Retinal pigment epithelial cell (primary cell): ENCODE measurements around the gene MAD1L1.

Experiments used
- DNase-seq: peaks from one replicate; pipeline ENCODE4 v3.0.0-alpha.2; 2010; ENCODE audit warnings: low read depth
- H3K4me3 ChIP-seq: 2 replicates; pipeline ENCODE4 v1.5.1; 2011; ENCODE audit warnings: mild to moderate bottlenecking, low read length, control low read depth, moderate library complexity
- TF ChIP-seq, protein P1 (sequence below): conservative IDR thresholded peaks from 2 replicates; pipeline ENCODE4 v1.5.1; 2011; ENCODE audit warnings: low read depth, low read length, control low read depth, inconsistent platforms

Gene MAD1L1

DNA sequence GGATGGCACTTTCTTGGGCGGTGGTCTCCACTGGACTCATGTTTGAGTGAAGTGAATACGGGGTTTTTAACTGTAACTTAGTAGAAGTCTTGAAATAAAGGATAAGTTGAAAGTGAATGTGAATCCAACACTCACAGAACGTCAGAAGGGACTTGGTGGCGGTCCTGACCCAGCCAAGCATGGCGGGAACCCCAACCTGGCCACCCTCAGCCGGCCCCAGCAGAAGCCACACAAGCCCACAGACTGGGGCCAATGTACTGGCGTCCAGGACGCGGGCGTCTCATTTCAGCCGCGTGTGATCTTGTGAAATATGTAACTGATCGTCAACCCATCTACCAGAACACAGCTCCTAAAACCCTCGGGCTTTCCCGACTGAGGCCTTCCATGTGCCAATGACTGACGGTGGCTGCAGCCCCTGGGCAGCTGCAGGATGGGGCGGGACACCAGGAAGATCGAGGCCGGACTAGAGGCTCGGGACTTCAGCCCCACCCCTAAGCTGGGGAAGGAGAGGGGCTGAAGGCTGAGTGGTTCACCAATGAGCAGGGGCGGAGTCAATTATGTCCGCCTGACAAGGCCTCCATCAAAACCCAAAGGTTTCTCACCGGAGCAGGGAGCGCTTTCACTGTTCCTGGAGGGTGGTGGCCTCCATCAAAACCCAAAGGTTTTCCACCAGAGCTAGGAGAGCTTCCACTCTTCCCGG, 161.5 kb downstream of the MAD1L1 start:
- TF ChIP-seq, protein P1, sequence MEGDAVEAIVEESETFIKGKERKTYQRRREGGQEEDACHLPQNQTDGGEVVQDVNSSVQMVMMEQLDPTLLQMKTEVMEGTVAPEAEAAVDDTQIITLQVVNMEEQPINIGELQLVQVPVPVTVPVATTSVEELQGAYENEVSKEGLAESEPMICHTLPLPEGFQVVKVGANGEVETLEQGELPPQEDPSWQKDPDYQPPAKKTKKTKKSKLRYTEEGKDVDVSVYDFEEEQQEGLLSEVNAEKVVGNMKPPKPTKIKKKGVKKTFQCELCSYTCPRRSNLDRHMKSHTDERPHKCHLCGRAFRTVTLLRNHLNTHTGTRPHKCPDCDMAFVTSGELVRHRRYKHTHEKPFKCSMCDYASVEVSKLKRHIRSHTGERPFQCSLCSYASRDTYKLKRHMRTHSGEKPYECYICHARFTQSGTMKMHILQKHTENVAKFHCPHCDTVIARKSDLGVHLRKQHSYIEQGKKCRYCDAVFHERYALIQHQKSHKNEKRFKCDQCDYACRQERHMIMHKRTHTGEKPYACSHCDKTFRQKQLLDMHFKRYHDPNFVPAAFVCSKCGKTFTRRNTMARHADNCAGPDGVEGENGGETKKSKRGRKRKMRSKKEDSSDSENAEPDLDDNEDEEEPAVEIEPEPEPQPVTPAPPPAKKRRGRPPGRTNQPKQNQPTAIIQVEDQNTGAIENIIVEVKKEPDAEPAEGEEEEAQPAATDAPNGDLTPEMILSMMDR: no peak
- no peak overlapping the region for H3K4me3 ChIP-seq
- DNase-seq: no peak

DNA sequence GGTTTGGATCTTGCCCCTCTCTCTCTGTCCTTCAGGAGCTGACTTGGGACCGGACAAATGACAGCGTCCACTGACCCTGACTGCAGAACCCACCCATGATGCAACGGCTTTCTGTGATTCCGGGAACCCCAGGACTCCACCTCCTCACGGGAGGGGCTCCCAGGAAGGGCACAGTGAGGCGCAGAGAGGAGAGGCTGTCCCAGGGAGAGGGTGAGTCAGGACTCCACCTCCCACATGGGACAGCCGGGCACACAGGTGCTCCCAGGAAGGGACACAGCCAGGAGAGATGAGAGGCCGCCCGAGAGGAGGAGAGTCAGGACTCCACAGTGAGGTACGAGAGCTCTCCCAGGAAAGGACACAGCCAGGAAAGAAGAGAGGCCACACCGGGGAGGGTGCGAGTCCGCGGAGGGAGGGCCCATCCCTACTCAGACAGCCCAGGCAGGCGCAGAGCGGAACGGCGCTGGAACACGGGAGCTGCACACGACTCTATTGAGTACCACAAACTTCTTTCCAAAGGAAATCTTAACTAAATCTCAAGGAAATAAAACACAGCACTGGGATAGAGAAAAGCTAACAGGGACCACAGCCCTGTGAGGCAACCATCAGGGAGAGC, 162.5 kb downstream of the MAD1L1 start:
- TF ChIP-seq, protein P1: no peak
- H3K4me3 ChIP-seq: no peak overlapping the region
- DNase-seq: no peak

DNA sequence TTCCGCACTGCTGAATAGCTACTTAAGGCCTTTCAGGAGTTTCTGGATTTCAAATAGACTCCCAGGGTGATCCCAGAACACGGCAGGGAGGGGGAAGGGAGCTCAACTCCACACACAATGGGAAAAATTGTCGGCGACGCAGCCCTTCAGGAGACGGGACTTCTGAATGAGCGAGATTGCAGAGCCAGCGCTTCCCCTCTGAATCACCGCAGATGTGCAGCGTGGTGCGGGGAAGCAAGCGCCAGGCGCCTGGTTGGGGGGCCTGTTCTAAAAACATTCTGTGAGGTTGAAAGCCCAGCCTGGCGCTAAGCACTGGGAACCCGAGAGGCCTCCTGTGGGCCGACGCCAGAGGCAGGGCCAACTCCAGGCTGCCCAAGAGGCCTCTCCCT, 163.3 kb downstream of the MAD1L1 start:
- DNase-seq: peak; percentile 34
- H3K4me3 ChIP-seq: no peak overlapping the region
- TF ChIP-seq, protein P1: no peak

DNA sequence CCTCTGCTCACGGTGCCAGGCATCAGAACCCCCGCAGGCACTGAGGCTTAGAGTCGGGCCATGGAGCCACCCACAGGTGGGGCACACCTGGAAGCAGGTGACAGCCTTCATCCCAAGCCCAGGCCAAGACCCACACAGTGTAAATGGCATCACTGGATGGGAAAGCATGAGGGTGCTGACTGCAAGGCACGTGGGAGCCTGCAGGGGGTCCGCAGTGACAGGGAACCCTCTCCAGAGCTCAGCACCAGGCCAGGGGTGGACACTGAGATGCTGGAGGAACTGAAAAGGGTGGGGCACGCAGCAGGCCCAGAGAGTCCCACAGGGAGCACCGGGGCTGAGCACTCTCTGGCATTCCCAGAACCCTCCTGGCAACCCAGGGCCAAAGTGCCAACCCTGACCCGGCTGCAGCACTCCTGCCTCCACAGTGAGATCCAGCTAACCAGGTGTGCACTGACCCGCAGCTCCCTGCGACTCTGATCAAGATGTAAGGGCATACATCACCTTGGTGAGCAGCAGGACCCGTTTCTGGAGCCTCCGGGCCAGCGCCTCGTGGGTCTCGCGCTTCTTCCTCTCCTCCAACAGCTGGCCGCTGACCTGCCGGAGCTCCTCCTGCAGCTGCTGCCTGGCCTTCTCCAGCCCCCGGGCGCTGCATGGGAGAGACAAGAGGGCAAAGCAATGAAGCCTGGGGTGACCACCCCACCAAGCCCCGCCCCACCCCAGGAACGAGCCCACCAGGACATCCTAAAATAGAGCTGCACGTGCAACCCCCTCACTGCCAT, 163.9 kb downstream of the MAD1L1 start:
- H3K4me3 ChIP-seq: no peak overlapping the region
- TF ChIP-seq, protein P1: peak; percentile 11
- DNase-seq: no peak

DNA sequence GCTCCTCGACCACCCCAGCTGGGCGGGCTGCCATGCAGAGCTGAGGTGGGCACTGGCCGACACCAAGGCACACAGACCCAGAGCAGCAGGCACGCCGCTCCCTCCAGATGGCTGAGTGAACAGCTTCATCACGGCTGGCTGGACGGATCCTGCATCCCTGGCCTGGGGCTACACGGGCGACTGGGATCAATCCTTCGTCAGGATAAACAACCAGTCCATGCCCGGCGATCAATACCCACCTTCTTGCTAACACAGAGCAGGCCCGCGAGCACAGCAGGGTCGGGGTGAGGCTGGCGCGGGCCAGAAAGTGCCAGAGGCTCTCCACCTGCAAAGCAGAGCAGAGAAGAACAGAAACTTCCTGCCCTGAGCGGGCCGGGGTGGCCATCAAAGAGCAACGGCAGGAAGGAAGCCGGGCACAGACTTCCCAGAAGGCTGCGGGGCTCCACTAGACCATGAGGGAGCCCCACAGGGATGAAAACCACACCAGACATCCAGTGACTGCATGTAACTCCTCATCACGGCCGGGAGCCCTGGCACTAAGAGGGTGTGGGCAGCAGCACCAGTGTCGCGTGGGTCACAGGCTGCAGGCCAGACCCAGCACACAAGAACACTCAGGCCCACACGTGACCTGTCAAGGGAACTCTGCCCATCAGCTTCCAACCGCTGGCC, 166.4 kb downstream of the MAD1L1 start:
- TF ChIP-seq, protein P1: no peak
- no peak for DNase-seq
- no peak overlapping the region for H3K4me3 ChIP-seq

DNA sequence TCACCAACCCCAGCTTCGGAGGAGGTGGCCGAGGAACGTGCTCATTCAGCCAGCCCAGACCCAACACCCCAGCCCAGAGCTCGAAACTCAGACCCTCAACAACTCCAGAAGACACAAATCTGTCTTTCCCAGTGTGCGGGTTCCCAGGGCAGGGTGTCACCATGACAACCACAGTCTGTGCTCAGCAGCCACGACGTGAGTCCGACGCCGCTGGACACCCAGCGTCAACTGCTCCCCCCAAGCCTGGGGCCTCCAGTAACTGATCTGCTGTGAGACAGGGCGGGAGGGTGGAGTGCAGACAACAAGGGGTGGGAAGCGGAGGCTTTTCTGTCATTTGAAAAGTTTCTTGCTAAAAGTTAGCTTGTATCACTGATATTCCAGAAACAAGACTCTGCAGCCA, 167.2 kb downstream of the MAD1L1 start:
- TF ChIP-seq, protein P1: no peak
- H3K4me3 ChIP-seq: no peak overlapping the region
- DNase-seq: no peak
